Fibroblast of the aortic adventitia (primary cell): ENCODE data around the gene TERT. TPM values are rescaled to one million over a fixed set of nuclear protein-coding genes. Genes with fewer than 3 reads are reported as not detected.
"Not testable (repeated sequence)": the region's sequence is repeated elsewhere in the genome, so short reads cannot be mapped to it uniquely, and the experiment has no call there.

Experiments
- DNase-seq: peaks from one replicate; pipeline ENCODE4 v3.0.0-alpha.2; 2010; ENCODE audit warnings: low read depth
- H3K4me3 ChIP-seq: 2 replicates; pipeline ENCODE4 v1.5.1; 2011; ENCODE audit warnings: low read depth, mild to moderate bottlenecking, control low read depth, low read length, moderate library complexity
- total RNA-seq: library from RNA; depleted of rRNA; stranded (reverse); fragments of >200 nt; gene quantifications from 2 replicates; pipeline ENCODE4 v1.2.3, GENCODE V29; 2012; ENCODE audit warnings: low replicate concordance
- TF ChIP-seq, protein P1 (sequence below): IDR thresholded peaks from 2 replicates; pipeline ENCODE4 v1.5.1; 2011; ENCODE audit warnings: mild to moderate bottlenecking, low read length, control low read depth, inconsistent platforms; ENCODE audit not compliant: insufficient read depth

Gene TERT
- total RNA-seq, 1 donor, result not detected

DNA sequence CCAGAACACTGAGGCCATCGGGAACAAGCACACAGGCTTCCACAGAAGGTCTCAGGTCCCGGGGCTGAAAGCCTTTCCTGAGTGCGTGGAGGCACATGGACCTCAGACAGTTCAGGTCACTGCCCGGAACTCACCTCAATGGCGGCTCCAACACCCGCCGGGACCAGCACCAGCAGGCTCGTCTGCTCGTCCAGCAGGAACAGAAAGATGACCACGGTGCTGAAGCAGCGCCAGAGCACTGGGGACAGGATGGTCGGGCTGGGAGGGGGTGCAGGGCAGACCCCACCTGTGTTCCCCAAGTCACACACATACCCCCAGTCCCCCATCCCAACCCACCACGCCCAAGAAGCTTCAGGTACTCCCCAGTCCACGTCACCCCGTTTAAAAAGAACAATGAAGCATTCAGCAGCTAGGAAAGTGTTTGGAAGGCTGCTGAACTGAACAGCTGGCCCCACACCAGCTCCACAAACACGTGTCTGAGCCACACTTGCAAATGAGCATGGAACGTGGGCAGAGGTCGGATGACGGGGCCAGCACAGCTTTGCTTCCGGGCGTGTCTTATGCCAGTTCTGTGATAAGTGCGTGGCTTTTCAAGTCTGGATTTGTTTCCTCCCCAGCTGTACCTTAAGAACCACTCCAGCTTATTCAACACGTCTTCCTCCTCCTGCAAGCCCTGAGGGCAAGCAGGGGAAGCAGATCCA, 35.4 kb upstream of the TERT start:
- TF ChIP-seq, protein P1, sequence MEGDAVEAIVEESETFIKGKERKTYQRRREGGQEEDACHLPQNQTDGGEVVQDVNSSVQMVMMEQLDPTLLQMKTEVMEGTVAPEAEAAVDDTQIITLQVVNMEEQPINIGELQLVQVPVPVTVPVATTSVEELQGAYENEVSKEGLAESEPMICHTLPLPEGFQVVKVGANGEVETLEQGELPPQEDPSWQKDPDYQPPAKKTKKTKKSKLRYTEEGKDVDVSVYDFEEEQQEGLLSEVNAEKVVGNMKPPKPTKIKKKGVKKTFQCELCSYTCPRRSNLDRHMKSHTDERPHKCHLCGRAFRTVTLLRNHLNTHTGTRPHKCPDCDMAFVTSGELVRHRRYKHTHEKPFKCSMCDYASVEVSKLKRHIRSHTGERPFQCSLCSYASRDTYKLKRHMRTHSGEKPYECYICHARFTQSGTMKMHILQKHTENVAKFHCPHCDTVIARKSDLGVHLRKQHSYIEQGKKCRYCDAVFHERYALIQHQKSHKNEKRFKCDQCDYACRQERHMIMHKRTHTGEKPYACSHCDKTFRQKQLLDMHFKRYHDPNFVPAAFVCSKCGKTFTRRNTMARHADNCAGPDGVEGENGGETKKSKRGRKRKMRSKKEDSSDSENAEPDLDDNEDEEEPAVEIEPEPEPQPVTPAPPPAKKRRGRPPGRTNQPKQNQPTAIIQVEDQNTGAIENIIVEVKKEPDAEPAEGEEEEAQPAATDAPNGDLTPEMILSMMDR, result no peak
- H3K4me3 ChIP-seq, result no peak overlapping the region
- DNase-seq, result no peak

DNA sequence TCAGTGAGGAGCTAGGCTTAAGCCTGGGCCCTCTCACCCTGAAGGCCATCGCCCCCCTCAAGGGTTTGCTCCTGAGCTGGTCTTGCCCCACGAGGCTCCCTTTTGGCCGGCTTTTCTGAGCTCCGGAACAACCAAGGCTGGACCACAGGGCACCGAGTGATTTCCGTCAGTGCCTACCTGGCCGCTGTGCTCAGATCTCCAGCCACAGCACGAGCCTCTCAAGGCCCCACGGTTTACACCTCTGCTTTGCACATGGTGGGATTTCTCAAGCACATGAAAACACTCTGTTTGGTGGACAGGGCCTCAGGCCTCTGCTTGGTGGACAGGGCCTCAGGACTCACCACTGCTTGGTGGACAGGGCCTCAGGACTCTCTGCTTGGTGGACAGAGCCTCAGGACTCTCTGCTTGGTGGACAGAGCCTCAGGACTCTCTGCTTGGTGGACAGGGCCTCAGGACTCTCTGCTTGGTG, 34.3 kb upstream of the TERT start:
- TF ChIP-seq, protein P1, result no peak
- no peak overlapping the region for H3K4me3 ChIP-seq
- DNase-seq, result no peak

DNA sequence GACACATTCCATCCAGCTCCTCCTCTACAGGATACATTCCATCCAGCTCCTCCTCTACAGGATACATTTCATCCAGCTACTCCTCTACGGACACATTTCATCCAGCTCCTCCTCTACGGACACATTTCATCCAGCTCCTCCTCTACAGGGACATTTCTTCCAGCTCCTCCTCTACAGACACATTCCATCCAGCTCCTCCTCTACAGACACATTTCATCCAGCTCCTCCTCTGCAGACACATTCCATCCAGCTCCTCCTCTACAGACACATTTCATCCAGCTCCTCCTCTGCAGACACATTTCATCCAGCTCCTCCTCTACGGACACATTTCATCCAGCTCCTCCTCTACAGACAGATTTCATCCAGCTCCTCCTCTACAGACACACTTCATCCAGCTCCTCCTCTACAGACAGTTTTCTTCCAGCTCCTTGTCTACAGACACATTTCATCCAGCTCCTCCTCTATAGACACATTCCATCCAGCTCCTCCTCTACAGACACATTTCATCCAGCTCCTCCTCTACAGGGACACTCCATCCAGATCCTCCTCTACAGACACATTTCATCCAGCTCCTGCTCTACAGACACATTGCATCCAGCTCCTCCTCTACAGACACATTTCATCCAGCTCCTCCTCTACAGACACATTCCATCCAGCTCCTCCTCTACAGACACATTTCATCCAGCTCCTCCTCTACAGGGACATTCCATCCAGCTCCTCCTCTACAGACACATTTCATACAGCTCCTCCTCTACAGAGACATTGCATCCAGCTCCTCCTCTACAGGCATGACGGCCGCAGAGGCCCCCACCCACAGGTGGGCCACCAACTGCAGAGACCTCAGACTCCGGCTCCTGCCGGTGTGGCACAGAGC, 33.6 kb upstream of the TERT start:
- DNase-seq, result peak; percentile 24
- not testable (repeated sequence) for H3K4me3 ChIP-seq

DNA sequence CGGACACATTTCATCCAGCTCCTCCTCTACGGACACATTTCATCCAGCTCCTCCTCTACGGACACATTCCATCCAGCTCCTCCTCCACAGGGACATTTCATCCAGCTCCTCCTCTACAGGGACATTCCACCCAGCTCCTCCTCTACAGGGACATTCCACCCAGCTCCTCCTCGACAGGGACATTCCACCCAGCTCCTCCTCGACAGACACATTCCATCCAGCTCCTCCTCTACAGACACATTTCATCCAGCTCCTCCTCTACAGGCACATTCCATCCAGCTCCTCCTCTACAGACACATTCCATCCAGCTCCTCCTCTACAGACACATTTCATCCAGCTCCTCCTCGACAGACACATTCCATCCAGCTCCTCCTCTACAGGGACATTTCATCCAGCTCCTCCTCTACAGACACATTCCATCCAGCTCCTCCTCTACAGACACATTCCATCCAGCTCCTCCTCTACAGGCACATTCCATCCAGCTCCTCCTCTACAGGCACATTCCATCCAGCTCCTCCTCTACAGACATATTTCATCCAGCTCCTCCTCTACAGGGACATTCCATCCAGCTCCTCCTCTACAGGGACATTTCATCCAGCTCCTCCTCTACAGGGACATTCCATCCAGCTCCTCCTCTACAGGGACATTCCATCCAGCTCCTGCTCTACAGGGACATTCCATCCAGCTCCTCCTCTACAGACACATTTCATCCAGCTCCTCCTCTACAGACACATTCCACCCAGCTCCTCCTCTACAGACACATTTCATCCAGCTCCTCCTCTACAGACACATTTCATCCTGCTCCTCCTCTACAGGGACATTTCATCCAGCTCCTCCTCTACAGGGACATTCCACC, 32.3 kb upstream of the TERT start:
- DNase-seq, result peak; percentile 27
- not testable (repeated sequence) for H3K4me3 ChIP-seq

DNA sequence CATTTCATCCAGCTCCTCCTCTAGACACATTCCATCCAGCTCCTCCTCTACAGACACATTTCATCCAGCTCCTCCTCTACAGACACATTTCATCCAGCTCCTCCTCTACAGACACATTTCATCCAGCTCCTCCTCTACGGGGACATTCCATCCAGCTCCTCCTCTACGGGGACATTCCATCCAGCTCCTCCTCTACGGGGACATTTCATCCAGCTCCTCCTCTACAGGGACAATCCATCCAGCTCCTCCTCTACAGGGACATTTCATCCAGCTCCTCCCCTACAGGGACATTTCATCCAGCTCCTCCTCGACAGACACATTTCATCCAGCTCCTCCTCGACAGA, 31.6 kb upstream of the TERT start:
- not testable (repeated sequence) for DNase-seq, H3K4me3 ChIP-seq

DNA sequence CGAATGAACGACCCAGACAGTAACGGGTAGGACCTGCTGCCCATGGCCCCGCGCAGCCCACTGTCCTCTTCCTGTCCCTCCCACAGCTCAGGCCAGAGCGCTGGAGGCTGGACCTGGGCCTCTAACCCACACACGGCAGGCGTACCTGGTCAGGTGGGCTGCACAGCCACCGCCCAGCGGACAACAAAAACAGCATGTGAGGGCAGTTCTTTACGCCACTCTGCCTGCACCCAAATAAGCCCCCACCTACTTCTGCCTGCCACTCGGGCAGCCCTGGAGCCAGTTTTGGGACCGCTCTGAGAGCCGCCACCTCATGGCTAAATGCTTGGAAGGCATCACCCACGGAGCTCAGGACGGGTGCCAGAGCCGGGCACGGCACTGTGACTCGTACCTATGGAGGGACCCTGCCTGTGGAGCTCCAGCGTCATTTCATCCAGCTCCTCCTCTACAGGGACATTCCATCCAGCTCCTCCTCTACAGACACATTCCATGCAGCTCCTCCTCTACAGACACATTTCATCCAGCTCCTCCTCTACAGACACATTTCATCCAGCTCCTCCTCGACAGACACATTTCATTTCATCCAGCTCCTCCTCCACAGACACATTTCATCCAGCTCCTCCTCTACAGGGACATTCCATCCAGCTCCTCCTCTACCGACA, 31.1 kb upstream of the TERT start:
- TF ChIP-seq, protein P1, result no peak
- H3K4me3 ChIP-seq, result no peak overlapping the region
- no peak for DNase-seq

DNA sequence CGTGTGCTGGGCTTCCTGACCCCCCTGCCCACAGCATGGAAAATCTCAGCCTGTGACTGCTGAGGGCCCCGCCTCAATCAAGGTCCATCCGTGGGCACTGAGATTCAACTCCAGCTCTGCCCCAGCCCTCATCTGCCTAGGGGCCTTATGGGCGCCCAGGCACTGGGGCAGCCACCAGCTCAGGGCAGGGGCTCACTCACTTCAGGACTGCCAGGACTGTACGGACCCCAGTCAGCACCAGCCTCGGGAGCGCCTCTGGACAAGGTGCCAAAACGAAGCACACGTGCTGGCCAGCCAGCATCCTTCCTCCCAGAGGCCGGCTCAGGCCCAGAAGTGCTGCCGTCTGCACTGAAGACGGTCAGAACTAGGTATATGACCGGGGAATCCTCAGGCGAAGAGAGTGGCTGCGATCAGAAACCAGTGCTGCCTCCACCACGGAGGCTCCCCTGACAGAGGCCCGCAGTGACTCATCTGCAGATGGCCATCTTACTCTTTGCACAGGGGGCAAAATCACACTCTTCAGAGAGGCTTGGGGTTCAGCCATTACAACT, 30.4 kb upstream of the TERT start:
- no peak for DNase-seq
- TF ChIP-seq, protein P1, result no peak
- no peak overlapping the region for H3K4me3 ChIP-seq
